D721Med (cell line): Measurements from ENCODE around the gene PARP1.

Experiments used
- DNase-seq: peaks from one replicate; pipeline ENCODE4 v3.0.0; 2011; ENCODE audit warnings: low spot score; ENCODE audit not compliant: insufficient read length
- FAIRE-seq: peaks from 2 replicates; lab custom pipeline; 2011; peaks lifted over from hg19 to GRCh38; lab: Jason Lieb, UNC
- TF ChIP-seq, protein P1 (sequence below): IDR thresholded peaks from 2 replicates; pipeline ENCODE4 v1.5.1; 2012; ENCODE audit warnings: mild to moderate bottlenecking, control low read depth; ENCODE audit not compliant: insufficient read depth; ENCODE audit errors: missing control alignments

PARP1 gene

DNA sequence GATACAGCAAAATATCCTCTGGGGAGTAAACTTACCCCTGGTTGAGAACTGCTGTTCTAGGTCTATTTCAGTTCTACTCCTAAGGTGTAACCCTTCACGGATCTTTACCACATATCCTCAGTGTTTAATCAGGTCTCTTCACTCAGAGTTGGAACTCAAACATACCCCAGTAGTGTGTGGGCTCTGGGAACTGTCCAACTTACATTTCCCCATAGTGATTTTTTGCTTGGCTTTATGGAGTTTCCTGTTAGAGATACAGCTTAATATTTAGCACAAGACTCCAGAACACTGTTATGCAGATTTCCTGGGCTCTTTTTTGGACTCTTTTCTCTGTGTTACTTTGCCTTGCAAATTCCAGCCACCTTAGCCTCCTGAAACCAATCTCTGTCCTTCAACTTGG lies 72.2 kb downstream of the PARP1 start:
- DNase-seq (no peak), FAIRE-seq (no peak)
- TF ChIP-seq, protein P1, sequence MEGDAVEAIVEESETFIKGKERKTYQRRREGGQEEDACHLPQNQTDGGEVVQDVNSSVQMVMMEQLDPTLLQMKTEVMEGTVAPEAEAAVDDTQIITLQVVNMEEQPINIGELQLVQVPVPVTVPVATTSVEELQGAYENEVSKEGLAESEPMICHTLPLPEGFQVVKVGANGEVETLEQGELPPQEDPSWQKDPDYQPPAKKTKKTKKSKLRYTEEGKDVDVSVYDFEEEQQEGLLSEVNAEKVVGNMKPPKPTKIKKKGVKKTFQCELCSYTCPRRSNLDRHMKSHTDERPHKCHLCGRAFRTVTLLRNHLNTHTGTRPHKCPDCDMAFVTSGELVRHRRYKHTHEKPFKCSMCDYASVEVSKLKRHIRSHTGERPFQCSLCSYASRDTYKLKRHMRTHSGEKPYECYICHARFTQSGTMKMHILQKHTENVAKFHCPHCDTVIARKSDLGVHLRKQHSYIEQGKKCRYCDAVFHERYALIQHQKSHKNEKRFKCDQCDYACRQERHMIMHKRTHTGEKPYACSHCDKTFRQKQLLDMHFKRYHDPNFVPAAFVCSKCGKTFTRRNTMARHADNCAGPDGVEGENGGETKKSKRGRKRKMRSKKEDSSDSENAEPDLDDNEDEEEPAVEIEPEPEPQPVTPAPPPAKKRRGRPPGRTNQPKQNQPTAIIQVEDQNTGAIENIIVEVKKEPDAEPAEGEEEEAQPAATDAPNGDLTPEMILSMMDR, result no peak

DNA sequence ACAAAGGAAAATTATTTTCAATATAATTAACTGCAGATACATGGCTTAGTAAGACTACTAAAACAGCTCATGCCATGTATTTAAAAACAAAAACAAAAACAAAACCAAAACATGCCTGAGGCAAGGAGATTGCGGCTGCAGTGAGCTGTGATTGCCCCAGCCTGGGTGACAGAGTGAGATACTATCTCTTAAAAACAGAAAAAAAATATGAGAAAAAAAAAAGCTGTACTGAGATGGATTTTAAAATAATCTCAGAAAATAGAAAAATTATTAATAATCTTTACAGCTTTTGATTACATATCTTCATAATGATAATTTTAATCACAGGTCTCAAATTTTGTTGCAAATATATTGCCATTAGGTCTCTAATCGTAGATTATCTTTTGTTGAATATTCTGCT lies 74.9 kb downstream of the PARP1 start:
- DNase-seq (no peak), FAIRE-seq (no peak)
- TF ChIP-seq, protein P1, result no peak

DNA sequence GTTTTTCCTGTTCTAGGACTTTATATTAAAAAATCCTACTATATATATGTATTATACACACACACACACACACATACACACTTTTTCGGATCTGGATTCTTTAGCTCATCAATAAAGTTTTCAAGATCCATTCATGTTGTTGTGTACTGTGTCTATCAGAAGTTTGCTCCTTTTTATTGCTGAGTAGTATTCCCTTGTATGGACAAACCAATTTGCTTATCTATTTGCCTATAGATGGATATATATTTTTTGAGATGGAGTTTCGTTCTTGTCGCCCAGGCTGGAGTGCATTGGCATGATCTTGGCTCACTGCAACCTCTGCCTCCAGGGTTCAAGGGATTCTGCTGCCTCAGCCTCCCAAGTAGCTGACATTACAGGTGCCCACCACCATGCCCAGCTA lies 78.7 kb downstream of the PARP1 start:
- TF ChIP-seq, protein P1, result no peak
- no peak for FAIRE-seq
- no peak for DNase-seq

DNA sequence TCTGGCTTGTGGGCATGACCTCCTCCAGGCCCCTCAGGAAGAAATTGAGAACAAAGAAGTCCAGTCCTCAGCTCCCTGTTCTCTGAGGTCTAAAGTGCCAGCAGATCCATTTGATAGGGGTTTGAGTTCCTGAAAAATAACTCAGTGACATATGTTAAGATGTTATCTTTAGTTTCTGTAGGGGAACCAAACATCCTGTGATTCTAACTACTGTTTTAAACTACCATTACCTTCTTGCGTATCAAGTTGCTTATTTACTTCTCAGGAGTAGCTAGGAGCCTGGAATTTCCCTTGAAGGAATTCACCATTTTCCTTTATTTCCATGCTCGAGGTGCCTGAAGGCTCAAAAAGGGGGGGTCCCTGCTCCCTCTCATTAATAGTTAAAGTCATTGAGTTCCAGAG lies 80.1 kb downstream of the PARP1 start:
- FAIRE-seq, result no peak
- TF ChIP-seq, protein P1, result no peak
- DNase-seq, result no peak

DNA sequence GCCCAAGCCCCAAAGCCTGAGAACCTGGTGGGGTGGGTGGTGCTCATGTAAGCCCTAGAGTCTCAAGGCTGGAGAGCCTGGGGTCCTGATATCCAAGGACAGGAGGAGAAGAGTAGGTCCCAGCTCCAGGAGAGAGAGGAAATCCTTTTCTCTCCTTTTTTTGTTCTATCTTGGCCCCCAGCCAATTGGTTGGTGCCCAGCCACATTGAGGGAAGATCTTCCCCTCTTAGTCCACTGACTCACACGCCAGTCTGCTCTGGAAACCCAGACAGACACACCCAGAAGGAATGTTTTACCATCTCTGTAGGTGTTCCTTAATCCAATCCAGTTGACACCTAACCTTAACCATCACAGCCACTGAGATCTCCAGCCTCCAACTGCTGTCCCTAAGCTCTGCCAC lies 82.7 kb downstream of the PARP1 start:
- TF ChIP-seq, protein P1, result no peak
- FAIRE-seq, result no peak
- DNase-seq, result no peak

DNA sequence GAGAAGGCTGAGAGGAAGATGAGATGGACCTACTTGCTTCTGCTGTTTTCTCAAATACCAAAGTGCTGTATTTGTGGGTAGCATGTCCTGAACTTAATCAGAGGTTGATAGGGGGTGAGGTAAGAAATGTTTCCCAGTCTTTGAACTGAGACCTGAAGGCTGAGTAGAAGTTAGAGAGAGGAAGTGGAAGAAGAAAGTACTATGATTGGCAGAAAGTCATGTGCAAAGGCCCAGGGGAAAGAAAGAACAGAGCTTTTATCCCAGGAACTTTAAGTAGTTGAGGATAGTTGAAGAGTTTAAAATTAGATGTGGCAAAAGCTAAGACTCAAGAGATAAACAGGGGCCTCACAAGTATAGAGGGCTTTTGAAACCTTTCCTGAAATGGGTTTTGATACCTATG lies 83.4 kb downstream of the PARP1 start:
- FAIRE-seq (no peak), DNase-seq (no peak)
- TF ChIP-seq, protein P1, result no peak

DNA sequence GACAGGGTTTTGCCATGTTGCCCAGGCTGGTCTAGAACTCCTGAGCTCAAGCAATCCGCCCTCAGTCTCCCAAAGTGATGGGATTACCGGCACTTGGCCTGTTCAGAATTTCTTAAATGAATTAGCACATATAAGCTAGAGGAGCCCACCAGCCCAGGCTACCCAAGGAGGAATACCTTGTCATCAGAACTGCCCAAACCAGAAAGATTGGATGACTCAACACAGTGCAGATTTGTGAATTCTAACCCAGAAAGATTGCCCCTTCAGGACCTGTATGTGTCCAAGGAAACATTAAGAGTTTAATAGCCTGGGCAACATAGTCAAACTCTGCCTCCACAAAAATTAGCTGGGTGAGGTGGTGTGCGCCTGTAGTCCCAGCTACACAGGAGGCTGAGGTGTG lies 84.9 kb downstream of the PARP1 start:
- TF ChIP-seq, protein P1, result no peak
- DNase-seq (no peak), FAIRE-seq (no peak)
